WTC11 (cell line): Measurements from ENCODE around the gene IQGAP2. TPM values are rescaled to one million over a fixed set of nuclear protein-coding genes. Genes with fewer than 3 reads are reported as not detected.

Experiments
- ATAC-seq: fragments of 200-7000 bp; cut with Tn5 transposase; 2 replicates; pipeline ENCODE4 v1.10.0; 2021; ENCODE audit warnings: mild to moderate bottlenecking, moderate library complexity
- CTCF ChIA-PET: fragments of 300-600 bp; sonication (Branson Sonifier 250); formaldehyde crosslinking; loops from one replicate; lab custom pipeline; 2021; ENCODE audit warnings: antibody characterized with exemption; lab: Charles Lee
- POLR2A ChIA-PET: fragments of 350-600 bp; sonication (Branson Sonifier 250); formaldehyde crosslinking; loops from one replicate; lab custom pipeline; 2021; ENCODE audit warnings: antibody characterized with exemption; lab: Charles Lee
- DNase-seq: peaks from one replicate; pipeline ENCODE4 v3.0.0; 2021; ENCODE audit warnings: low spot score
- H3K27ac Mint-ChIP-seq: 2 replicates; pipeline ENCODE4 v1.8.0; 2021; ENCODE audit warnings: mixed read lengths
- H3K27me3 Mint-ChIP-seq: 2 replicates; pipeline ENCODE4 v1.8.0; 2021; ENCODE audit warnings: low read depth, mild to moderate bottlenecking, moderate library complexity, mixed read lengths
- H3K36me3 Mint-ChIP-seq: 2 replicates; pipeline ENCODE4 v1.8.0; 2021; ENCODE audit warnings: mixed read lengths
- H3K4me1 Mint-ChIP-seq: 2 replicates; pipeline ENCODE4 v1.8.0; 2022; ENCODE audit warnings: mixed read lengths
- H3K4me3 Mint-ChIP-seq: 2 replicates; pipeline ENCODE4 v1.8.0; 2021; ENCODE audit warnings: mild to moderate bottlenecking, moderate library complexity, mixed read lengths
- H3K9me3 Mint-ChIP-seq: 2 replicates; pipeline ENCODE4 v1.8.0; 2021; ENCODE audit warnings: mixed read lengths
- AR ChIP-seq: fragments of 250-450 bp; sonication (Bioruptor Pico); IDR thresholded peaks from 2 replicates; pipeline ENCODE4 v1.9.0; 2021; ENCODE audit warnings: mild to moderate bottlenecking
- ATF6 ChIP-seq: sonication (generic); formaldehyde crosslinking; IDR thresholded peaks from 2 replicates; pipeline ENCODE4 v1.8.1; 2023; ENCODE audit warnings: mild to moderate bottlenecking, missing genetic modification reagents
- CDX4 ChIP-seq: fragments of 250-450 bp; sonication (Bioruptor Pico); IDR thresholded peaks from 2 replicates; pipeline ENCODE4 v1.9.0; 2021; ENCODE audit warnings: moderate library complexity, mild to moderate bottlenecking, inconsistent platforms, borderline replicate concordance
- EMX1 ChIP-seq: fragments of 250-450 bp; sonication (Bioruptor Pico); IDR thresholded peaks from 2 replicates; pipeline ENCODE4 v1.8.0; 2021; ENCODE audit warnings: mild to moderate bottlenecking
- ESRRA ChIP-seq: sonication (generic); formaldehyde crosslinking; IDR thresholded peaks from 2 replicates; pipeline ENCODE4 v1.8.1; 2022; ENCODE audit warnings: mild to moderate bottlenecking, missing genetic modification reagents, borderline replicate concordance
- FOXK1 ChIP-seq: sonication (generic); formaldehyde crosslinking; IDR thresholded peaks from 2 replicates; pipeline ENCODE4 v1.8.0; 2022; ENCODE audit warnings: mild to moderate bottlenecking, moderate library complexity, missing genetic modification reagents
- PRDM15 ChIP-seq: sonication (generic); formaldehyde crosslinking; IDR thresholded peaks from 2 replicates; pipeline ENCODE4 v1.8.0; 2022; ENCODE audit warnings: missing genetic modification reagents
- SOX15 ChIP-seq: fragments of 250-450 bp; sonication (Bioruptor Pico); IDR thresholded peaks from 2 replicates; pipeline ENCODE4 v1.9.0; 2021; ENCODE audit warnings: mild to moderate bottlenecking
- TEAD1 ChIP-seq: sonication (generic); formaldehyde crosslinking; IDR thresholded peaks from 2 replicates; pipeline ENCODE4 v1.8.0; 2022; ENCODE audit warnings: mild to moderate bottlenecking, missing genetic modification reagents
- ZNF232 ChIP-seq: sonication (generic); formaldehyde crosslinking; IDR thresholded peaks from 2 replicates; pipeline ENCODE4 v1.8.0; 2022; ENCODE audit warnings: mild to moderate bottlenecking, missing genetic modification reagents
- ZNF263 ChIP-seq: sonication (generic); formaldehyde crosslinking; IDR thresholded peaks from 2 replicates; pipeline ENCODE4 v1.8.1; 2022; ENCODE audit warnings: low read depth, mild to moderate bottlenecking, moderate library complexity, missing genetic modification reagents
- ZNF532 ChIP-seq: fragments of 250-450 bp; sonication (Bioruptor Pico); IDR thresholded peaks from 2 replicates; pipeline ENCODE4 v1.9.0; 2021; ENCODE audit warnings: mild to moderate bottlenecking, borderline replicate concordance
- total RNA-seq: library from RNA; stranded (reverse); gene quantifications from 3 replicates; pipeline ENCODE4 v1.2.3, GENCODE V29; 2021

Gene IQGAP2
- total RNA-seq, 1 experiment from 2014 or later: 70.6 TPM

- no peak for TF ChIP-seq ZNF532
- TF ChIP-seq SOX15 (CRISPR knock-in tag): no peak
- no peak for TF ChIP-seq CDX4 (CRISPR knock-in tag)
- TF ChIP-seq, all 79 proteins: peak for 0
Observed at GRCh38 chr5:76571559-76571958, 168.5 kb downstream of the IQGAP2 start (continued).

GRCh38 chr5:76576450-76576849, 173.4 kb downstream of the IQGAP2 start:
- Mint-ChIP-seq H3K36me3 (no peaks in the 10 kb centered on the region; the same call in 1 of the 2 replicates), H3K9me3 (no peaks in the 10 kb centered on the region), H3K4me3 (no peak overlapping the region), H3K27me3 (no peaks in the 10 kb centered on the region), H3K27ac (no peak overlapping the region), H3K4me1 (peaks cover 18% of the 10 kb centered on the region)
- TF ChIP-seq TEAD1: no peak
- TF ChIP-seq ESRRA (CRISPR knock-in tag): no peak
- no peak for TF ChIP-seq EMX1 (CRISPR knock-in tag)
- TF ChIP-seq PRDM15 (CRISPR knock-in tag): no peak
- TF ChIP-seq AR: no peak
- no peak for TF ChIP-seq ATF6 (CRISPR knock-in tag)
- no peak for TF ChIP-seq ZNF232 (CRISPR knock-in tag)
- TF ChIP-seq ZNF263: no peak
- no peak for TF ChIP-seq FOXK1 (CRISPR knock-in tag)
- no peak for DNase-seq
- ATAC-seq: no peak
- ChIA-PET POLR2A (no interaction called here), CTCF (interaction anchor here (1.1 kb wide), 1 partner anchor 401 kb away, joined by 3 read pairs; no protein-coding TSS in a partner anchor)
